Left cardiac atrium (tissue), 4 donors: ENCODE data around the gene CTSA. TPM values are rescaled to one million over a fixed set of nuclear protein-coding genes. Genes with fewer than 3 reads are reported as not detected.
A peak's percentile ranks its signal among the peaks of the same experiment; 100 is the strongest.

Source experiments
- ATAC-seq, 2 donors: fragments of 200-7000 bp; cut with Tn5 transposase; one replicate each; pipeline ENCODE4 v1.9.1; 2020; ENCODE audit warnings: mild to moderate bottlenecking in 2 of 2, moderate library complexity in 2 of 2
- DNase-seq: peaks from one replicate; pipeline ENCODE4 v3.0.0-alpha.2; 2020
- intact Hi-C, 2 donors: fragments of 100-400 bp; cut with DNase I; formaldehyde crosslinking; loops; one replicate each; pipeline versions ENCODE4 v1.14.1 to v1.15.1; 2022 to 2023
- long read RNA-seq: library from polyadenylated mRNA; unstranded; transcript quantifications from one replicate; pipeline ENCODE4 v2.0.0, GENCODE V29; 2021
- total RNA-seq, 2 donors: library from RNA; stranded (reverse); fragmentation: NEBNext Ultra II Directional; extraction: Animal tissue kit (Norgen Biotek cat#: 25700); gene quantifications; one replicate each; pipeline ENCODE4 v1.2.1, GENCODE V29; 2021
- donor health status: DM: no; HTN: yes; CAD: no.
- donor health status: DM: no; HTN: yes; CAD: no; lungs with severe emphysema.
- donor health status: DM: yes; HTN: yes; CAD: no.
- donor health status: Dilated cardiomyopathy.

Gene CTSA
- 100 to 1,000 TPM; 107 to 108 TPM for total RNA-seq
- long read RNA-seq, transcript CTSA-201 (15 exons, 1,898 nt), result minor isoform, 5 of 127 reads
- long read RNA-seq, transcript CTSA-204 (15 exons, 2,149 nt), result major isoform, 81 of 127 reads
- long read RNA-seq, transcript CTSA-203 (14 exons, 1,972 nt), result minor isoform, 16 of 127 reads
- long read RNA-seq, partial matches to known transcripts, result 21 of 127 reads
- long read RNA-seq, other reads (novel, unspliced or antisense), result 4 of 127 reads

DNA sequence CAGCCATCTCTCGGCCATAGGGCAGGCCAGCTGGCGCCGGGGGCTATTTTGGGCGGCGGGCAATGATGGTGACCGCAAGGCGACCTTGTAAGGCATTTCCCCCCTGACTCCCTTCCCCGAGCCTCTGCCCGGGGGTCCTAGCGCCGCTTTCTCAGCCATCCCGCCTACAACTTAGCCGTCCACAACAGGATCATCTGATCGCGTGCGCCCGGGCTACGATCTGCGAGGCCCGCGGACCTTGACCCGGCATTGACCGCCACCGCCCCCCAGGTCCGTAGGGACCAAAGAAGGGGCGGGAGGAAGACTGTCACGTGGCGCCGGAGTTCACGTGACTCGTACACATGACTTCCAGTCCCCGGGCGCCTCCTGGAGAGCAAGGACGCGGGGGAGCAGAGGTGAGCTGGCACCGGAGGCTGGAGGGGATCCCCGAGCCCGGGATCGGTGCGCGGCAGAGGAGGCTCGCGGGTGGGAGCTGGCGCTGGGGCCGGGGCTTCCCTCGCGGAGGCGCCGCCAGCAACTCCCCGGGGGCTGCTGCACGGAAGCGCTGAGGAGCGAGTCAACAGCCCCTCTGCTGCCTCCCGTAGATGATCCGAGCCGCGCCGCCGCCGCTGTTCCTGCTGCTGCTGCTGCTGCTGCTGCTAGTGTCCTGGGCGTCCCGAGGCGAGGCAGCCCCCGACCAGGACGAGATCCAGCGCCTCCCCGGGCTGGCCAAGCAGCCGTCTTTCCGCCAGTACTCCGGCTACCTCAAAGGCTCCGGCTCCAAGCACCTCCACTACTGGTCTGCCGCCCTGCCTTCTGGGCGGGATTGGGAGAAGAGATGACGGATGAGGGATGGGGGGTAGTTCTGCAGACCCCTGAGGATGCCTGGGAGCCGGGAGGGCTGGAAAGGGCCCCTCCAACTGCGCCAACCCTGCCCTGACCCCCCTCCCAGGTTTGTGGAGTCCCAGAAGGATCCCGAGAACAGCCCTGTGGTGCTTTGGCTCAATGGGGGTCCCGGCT is at the start of gene CTSA, which contains the start of gene NEURL2:
Gene CTSA (plus strand): TSS at position 351 of the 999 bp plus-strand sequence. CDS start 234 bp downstream, at position 585.
Gene NEURL2 (minus strand): TSS at position 224 of the 999 bp plus-strand sequence. CDS start 217 bp downstream, at position 7.
- intact Hi-C loops, result loop anchor here in 1 of 2 donors (2.0 kb wide), 1 partner anchor 72 kb away; no protein-coding TSS in a partner anchor

GRCh38 chr20:45841407-45842129 is 49.6 kb upstream of the CTSA start:
- intact Hi-C loops, result no loop called here
- DNase-seq (no peak), ATAC-seq (peak in 1 of 2 donors; percentile 18)

More for the DNA sequence above, at the start of gene CTSA, which contains the start of gene NEURL2:
- DNase-seq (peak; percentile 95), ATAC-seq (peak; percentile 88 to 93)

DNA sequence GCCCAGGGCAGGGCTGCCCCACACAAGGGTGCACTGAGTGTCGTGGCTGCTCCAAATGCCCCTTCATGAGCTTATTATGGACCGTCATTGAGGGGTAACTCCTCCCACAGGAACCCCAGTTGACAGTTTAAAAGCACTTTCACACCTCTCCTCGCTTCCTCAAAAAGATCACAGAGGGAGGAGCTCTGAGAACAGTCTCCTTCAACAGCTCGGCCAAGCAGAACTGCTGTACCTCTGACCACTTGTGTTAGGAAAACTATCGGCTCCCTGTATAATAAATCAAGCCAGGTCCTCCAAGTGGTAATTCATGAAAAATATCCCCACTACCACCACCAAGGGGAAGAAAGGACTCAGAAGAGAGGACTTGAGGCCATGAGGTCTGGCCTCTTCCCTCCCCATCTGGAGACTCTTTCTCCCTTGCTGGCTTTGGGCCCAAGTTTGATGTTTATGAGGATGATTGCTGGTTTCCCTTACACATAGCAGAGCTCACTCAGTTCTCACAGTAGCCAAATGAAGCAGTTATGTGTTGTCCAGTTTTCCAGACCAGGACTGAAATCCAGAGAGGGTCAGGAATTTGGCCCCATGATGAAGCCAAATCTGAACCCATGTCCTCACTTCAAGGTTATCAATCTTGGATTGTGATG is 48.8 kb upstream of the CTSA start:
- DNase-seq (no peak), ATAC-seq (peak; percentile 29 to 56)
- intact Hi-C loops, result no loop called here

DNA sequence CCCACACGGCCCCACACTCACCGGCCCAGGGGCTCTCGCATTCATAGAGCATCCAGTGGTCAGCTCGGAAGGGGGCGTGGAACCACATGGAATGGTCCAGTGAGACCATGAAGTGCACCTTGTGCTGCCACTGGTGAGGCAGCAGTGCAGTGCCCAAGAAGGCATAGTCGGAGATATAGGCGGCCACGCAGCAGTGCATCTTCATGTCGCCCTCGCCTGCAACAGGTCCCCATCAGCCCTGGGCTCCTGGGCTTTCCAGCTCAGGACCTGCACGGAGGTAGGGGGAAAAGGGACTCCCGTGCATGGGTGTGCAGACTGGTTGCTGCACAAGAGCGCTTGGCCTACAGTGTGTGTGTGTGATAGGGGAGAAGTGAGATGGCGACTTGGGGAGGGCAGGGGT is 47.6 kb upstream of the CTSA start:
- intact Hi-C loops, result no loop called here
- no peak for DNase-seq
- ATAC-seq, result no peak

GRCh38 chr20:45845452-45845851 is 45.7 kb upstream of the CTSA start:
- ATAC-seq (no peak), DNase-seq (no peak)
- intact Hi-C loops, result no loop called here

- intact Hi-C loops, result no loop called here
- DNase-seq (no peak), ATAC-seq (no peak)
Observed at GRCh38 chr20:45848421-45848820, 42.7 kb upstream of the CTSA start.

DNA sequence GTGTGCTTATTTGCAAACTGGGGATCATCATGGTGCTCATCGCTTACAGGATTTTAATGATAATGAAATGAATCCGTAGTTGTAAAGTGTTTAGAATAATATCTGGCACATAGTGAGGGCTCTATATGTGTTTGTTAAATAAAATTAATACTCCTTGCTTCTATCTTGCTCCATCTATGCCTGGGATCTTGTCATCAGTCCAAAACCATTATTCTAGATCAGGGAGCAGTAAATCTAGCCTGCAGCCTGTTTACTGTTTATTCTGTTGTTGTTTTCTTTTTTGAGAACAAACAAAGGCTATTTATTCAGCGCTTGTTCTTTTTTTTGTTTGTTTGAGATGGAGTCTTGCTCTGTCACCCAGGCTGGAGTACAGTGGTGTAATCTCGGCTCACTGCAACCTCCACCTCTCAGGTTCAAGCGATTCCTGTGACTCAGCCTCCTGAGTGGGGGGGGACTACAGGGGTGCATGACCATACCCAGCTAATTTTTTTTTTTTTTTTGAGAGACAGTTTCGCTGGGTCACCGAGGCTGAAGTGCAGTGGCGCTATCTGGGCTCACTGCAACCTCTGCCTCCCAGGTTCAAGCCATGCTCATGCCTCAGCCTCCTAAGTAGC is 42.1 kb upstream of the CTSA start:
- ATAC-seq (no peak), DNase-seq (no peak)
- intact Hi-C loops, result no loop called here

DNA sequence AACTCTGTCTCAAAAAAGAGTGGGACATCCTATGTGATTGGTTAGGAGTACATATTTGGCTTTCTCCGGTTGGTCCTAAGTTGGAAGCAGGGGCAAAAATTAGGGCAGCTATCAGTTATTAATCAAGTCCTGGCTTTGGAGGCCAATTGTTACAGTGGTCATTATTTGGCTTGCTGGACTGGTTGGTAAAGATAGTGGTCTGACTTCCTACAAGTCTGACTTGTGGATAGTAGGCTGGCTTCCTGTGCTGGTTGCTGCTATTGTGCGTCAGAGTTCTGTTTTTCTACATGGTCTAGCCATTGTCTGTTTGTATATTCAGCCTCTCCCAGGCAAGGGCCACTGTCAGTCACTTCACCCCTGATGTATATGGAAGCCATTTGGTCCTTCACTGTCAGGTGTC is 40.9 kb upstream of the CTSA start:
- intact Hi-C loops, result no loop called here
- ATAC-seq, result no peak

GRCh38 chr20:45850926-45851325 is 40.2 kb upstream of the CTSA start:
- intact Hi-C loops, result no loop called here
- DNase-seq (no peak), ATAC-seq (peak in 1 of 2 donors; percentile 10)

More for the DNA sequence above, 40.9 kb upstream of the CTSA start:
- no peak for DNase-seq

- DNase-seq, result no peak
- no peak for ATAC-seq
- intact Hi-C loops, result no loop called here
Observed at GRCh38 chr20:45851501-45851900, 39.6 kb upstream of the CTSA start.

DNA sequence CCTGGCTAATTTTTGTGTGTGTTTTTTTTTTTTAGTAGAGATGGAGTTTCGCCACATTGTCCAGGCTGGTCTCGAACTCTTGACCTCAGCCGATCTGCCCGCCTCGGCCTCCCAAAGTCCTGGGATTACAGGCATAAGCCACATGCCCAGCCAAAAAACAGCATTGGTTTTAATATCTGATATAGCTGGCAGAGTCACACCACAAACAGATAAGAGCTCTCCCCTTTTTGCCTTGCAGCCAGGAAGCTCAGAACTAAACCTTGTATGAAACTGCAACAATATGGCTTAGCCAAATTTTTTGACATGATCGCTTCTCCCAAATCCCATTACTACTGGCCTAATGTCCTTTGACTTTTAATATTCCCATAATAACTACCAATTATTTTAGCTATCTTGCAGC is 38.8 kb upstream of the CTSA start:
- intact Hi-C loops, result no loop called here
- DNase-seq (no peak), ATAC-seq (no peak)

GRCh38 chr20:45853484-45853883 is 37.7 kb upstream of the CTSA start:
- ATAC-seq (no peak), DNase-seq (no peak)
- intact Hi-C loops, result no loop called here

DNA sequence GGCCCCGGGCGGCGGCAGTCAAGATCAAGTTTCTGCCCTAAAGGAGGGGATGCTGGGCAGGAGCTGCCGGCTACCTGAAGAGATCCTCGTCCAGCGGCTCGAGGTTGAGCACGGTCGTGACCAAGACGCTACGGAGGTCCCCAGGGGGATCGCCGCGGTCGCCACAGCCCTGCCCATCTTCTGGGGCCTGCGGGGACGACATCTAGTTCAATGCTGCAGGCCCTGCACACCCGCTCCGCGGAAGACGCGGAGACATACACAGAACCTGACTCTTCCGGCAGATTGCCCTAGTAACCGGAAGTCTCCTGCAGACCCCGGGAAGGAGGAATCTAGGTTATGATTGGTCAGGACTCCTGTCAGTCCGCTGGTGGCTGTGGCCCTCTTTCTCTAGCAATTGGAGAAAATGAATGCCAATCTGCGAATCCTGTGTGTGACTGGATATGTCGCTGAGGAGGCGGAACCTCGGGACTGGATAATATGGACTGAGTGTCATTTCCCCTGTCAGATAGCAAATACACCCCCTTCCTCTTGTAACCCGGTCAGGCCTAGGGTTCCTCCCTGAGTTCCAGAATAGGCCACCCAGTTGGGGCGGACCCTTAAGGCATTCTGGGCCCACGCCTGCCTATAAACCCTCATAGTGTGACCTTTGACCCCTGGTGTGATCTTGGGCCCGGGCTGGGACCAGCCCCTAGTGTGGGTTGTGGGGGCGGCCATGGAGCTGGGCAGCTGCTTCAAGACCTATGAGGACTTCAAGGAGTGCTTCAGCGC is 33.8 kb upstream of the CTSA start, which contains the start of the genes ACOT8 and ZSWIM3:
Gene ACOT8 (minus strand): TSS at position 279 of the 768 bp plus-strand sequence. CDS start 77 bp downstream, at position 202.
Gene ZSWIM3 (plus strand): TSS at position 501 of the 768 bp plus-strand sequence. CDS start 212 bp downstream, at position 713.
- DNase-seq, result peak; percentile 95
- intact Hi-C loops, result no loop called here
- ATAC-seq, result peak; percentile 99

DNA sequence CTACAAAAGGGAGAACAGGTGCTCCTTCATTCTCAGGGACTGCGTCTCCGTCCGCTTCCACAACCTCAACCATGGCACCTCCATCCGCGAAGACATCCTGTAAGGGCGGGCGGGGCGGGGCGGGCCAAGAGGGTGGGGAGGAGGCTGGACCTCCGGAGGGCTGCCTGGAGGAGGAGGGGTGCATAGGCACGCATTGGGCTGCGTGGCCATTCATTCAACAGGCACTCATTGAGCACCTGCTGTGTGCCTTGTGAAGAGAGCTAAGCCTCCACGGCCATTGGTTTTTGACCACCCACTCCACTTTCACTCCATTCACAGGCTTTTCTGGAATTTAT is 33.3 kb upstream of the CTSA start:
- peak; percentile 10 to 23 for ATAC-seq
- intact Hi-C loops, result no loop called here
- DNase-seq, result no peak

DNA sequence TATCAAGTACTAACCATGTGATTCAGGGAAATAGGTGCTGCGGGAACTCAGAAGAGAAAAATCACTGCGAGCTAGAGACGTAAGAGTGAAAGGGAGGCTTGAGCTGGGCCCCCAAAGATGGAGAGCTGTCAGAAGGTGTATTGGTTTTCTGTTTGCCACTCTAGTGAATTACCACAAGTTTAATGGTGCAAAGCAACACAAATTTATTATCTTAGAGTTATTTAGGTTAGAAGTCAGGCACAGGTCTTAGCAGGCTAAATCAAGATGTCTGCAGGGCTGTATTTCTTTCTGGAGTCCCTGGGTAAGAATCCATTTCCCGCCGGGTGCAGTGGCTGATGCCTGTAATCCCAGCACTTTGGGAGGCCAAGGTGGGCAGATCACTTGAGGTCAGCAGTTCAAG is 31.2 kb upstream of the CTSA start:
- ATAC-seq (no peak), DNase-seq (no peak)
- intact Hi-C loops, result no loop called here

GRCh38 chr20:45860560-45861220 is 30.4 kb upstream of the CTSA start:
- ATAC-seq (no peak), DNase-seq (no peak)
- intact Hi-C loops, result no loop called here
